Trophoblast cell (in vitro differentiated cells and primary cell): ENCODE results near the gene EML1.

ENCODE experiments used
- DNase-seq, 2 donors: peaks; one replicate each; pipeline ENCODE4 v3.0.0-alpha.2; 2016
- H2AFZ ChIP-seq: 2 replicates; pipeline ENCODE4 v1.6.1; 2013; ENCODE audit warnings: low read length, moderate library complexity, mild to moderate bottlenecking; ENCODE audit not compliant: insufficient read depth, poor library complexity
- H2AK5ac ChIP-seq: 2 replicates; pipeline ENCODE4 v1.6.1; 2013; ENCODE audit warnings: mild to moderate bottlenecking, low read length
- H2BK120ac ChIP-seq: 2 replicates; pipeline ENCODE4 v1.6.1; 2013; ENCODE audit warnings: low read length, mild to moderate bottlenecking, moderate library complexity; ENCODE audit not compliant: insufficient read depth, poor library complexity
- H2BK12ac ChIP-seq: 2 replicates; pipeline ENCODE4 v1.6.1; 2013; ENCODE audit warnings: mild to moderate bottlenecking, low read length, moderate library complexity
- H2BK5ac ChIP-seq: 2 replicates; pipeline ENCODE4 v1.6.1; 2013; ENCODE audit warnings: low read length, low read depth, moderate library complexity, mild to moderate bottlenecking; ENCODE audit not compliant: poor library complexity
- H3K14ac ChIP-seq: 2 replicates; pipeline ENCODE4 v1.6.1; 2013; ENCODE audit warnings: mild to moderate bottlenecking, low read length
- H3K18ac ChIP-seq: 2 replicates; pipeline ENCODE4 v1.6.1; 2013; ENCODE audit warnings: mild to moderate bottlenecking, low read length
- H3K23ac ChIP-seq: 2 replicates; pipeline ENCODE4 v1.6.1; 2013; ENCODE audit warnings: low read length
- H3K27ac ChIP-seq: 2 replicates; pipeline ENCODE4 v1.5.1; 2013; ENCODE audit warnings: low read depth, mild to moderate bottlenecking, inconsistent platforms, low read length, moderate library complexity
- H3K27me3 ChIP-seq: 2 replicates; pipeline ENCODE4 v1.6.1; 2013; ENCODE audit warnings: inconsistent platforms, mild to moderate bottlenecking, low read length, moderate library complexity; ENCODE audit not compliant: insufficient read depth
- H3K36me3 ChIP-seq, 2 experiments: 1 replicate in 1 of 2; 2 replicates in 1 of 2; pipeline ENCODE4 v1.6.1; 2013; ENCODE audit warnings: low read length in 2 of 2, mild to moderate bottlenecking in 2 of 2, moderate library complexity in 1 of 2; ENCODE audit not compliant: insufficient read depth in 2 of 2, control insufficient read depth in 1 of 2
- H3K4ac ChIP-seq: 2 replicates; pipeline ENCODE4 v1.6.1; 2013; ENCODE audit warnings: low read depth, mild to moderate bottlenecking, low read length, moderate library complexity
- H3K4me1 ChIP-seq, 2 experiments: 1 replicate in 1 of 2; 2 replicates in 1 of 2; pipeline ENCODE4 v1.6.1; 2013; ENCODE audit warnings: low read length in 2 of 2, mild to moderate bottlenecking in 2 of 2, moderate library complexity in 1 of 2; ENCODE audit not compliant: insufficient read depth in 2 of 2, control insufficient read depth in 1 of 2
- H3K4me2 ChIP-seq: 2 replicates; pipeline ENCODE4 v1.6.1; 2013; ENCODE audit warnings: inconsistent platforms, mild to moderate bottlenecking, low read length, moderate library complexity
- H3K4me3 ChIP-seq: 2 replicates; pipeline ENCODE4 v1.5.1; 2013; ENCODE audit warnings: mild to moderate bottlenecking, low read depth, low read length, inconsistent platforms
- H3K79me1 ChIP-seq: one replicate; pipeline ENCODE4 v1.6.1; 2013; ENCODE audit warnings: low read length
- H3K79me2 ChIP-seq: 2 replicates; pipeline ENCODE4 v1.6.1; 2013; ENCODE audit warnings: low read length, mild to moderate bottlenecking; ENCODE audit not compliant: control insufficient read depth, insufficient read depth, poor library complexity
- H3K9ac ChIP-seq: 2 replicates; pipeline ENCODE4 v1.6.1; 2013; ENCODE audit warnings: mild to moderate bottlenecking, low read length
- H3K9me3 ChIP-seq: 2 replicates; pipeline ENCODE4 v1.6.1; 2013; ENCODE audit warnings: low read depth, mild to moderate bottlenecking, control low read depth, inconsistent platforms, low read length; ENCODE audit not compliant: insufficient read depth
- H4K12ac ChIP-seq: 2 replicates; pipeline ENCODE4 v1.6.1; 2013; ENCODE audit warnings: low read depth, mild to moderate bottlenecking, low read length, moderate library complexity
- H4K8ac ChIP-seq: 2 replicates; pipeline ENCODE4 v1.6.1; 2013; ENCODE audit warnings: low read depth, mild to moderate bottlenecking, low read length, moderate library complexity
- H4K91ac ChIP-seq: one replicate; pipeline ENCODE4 v1.6.1; 2013; ENCODE audit warnings: low read depth, mild to moderate bottlenecking, low read length, moderate library complexity
- WGBS: extraction: QIAGEN DNeasy Blood & Tissue Kit; methylation state at CpG from one replicate; pipeline ENCODE4 v1.1.7; 2013; ENCODE audit warnings: missing lambda C conversion rate; ENCODE audit not compliant: insufficient read length, insufficient coverage; ENCODE audit errors: extremely low coverage; 5-methylcytosine and 5-hydroxymethylcytosine counted together

The EML1 gene

DNA sequence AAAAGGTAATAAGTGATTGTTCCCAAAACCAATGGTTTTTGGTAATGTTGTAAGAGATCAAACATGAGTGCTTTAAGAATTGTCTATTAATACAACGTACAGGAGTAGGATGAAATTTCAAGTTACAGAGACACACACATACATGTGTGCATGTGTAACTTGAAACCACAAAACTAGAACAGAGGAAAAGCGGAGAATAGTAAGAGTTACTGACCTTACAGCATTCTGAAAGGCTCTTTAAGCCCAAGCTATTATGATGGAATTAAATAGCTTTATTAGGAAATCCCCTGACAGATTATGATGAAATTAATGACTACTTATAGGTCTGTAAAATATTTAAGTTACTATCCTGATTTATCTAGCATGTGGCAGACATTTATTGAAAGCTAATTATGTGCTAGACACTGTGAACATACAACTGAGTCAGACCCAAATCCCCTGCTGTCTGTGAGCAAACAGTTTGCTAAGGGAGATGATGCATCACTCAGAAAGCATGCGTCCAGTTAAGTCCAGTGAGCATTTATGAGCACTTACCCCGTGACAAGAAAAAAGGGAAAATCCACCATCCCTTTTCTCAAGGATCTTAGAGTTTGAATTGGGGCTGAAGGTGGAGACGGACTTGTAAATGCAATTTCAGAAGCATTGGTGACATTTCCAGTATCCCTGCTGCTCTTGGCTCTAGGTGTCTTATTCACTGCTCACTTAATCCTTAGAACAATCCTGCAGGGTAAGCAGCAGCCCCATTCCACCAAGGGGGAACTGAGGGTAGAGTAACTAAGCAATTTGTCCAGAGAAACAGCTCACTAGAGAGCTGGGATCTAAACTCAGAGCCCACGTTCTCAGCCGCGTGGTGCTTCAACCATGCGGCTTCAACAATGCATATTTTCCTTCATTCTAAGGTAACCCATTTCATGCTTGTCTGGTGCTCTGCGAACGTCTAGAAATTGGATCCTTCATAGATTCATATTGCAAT lies 117.4 kb downstream of the EML1 start:
- Histone ChIP-seq H3K9me3 (no peaks in the 10 kb centered on the region), H2AK5ac (no peak overlapping the region), H3K36me3 (peaks cover 5 to 6% of the 10 kb centered on the region in 2 experiments), H3K18ac (no peak overlapping the region), H3K4me3 (no peak overlapping the region), H3K4me2 (no peak overlapping the region), H3K14ac (no peak overlapping the region), H3K4ac (no peak overlapping the region), H2BK12ac (no peak overlapping the region), H3K27me3 (no peaks in the 10 kb centered on the region), H4K91ac (no peak overlapping the region), H2AFZ (no peak overlapping the region), H2BK120ac (no peak overlapping the region), H3K9ac (no peak overlapping the region), H3K79me1 (no peaks in the 10 kb centered on the region), H3K4me1 (peaks cover 0 to 6% of the 10 kb centered on the region in 2 experiments), H4K8ac (no peak overlapping the region), H3K79me2 (no peaks in the 10 kb centered on the region), H3K27ac (no peak overlapping the region), H3K23ac (no peak overlapping the region), H4K12ac (no peak overlapping the region), H2BK5ac (no peak overlapping the region)
- no CpG with 5 or more reads among the region's 11 CpGs for WGBS
- DNase-seq: peak; percentile 15 to 61

DNA sequence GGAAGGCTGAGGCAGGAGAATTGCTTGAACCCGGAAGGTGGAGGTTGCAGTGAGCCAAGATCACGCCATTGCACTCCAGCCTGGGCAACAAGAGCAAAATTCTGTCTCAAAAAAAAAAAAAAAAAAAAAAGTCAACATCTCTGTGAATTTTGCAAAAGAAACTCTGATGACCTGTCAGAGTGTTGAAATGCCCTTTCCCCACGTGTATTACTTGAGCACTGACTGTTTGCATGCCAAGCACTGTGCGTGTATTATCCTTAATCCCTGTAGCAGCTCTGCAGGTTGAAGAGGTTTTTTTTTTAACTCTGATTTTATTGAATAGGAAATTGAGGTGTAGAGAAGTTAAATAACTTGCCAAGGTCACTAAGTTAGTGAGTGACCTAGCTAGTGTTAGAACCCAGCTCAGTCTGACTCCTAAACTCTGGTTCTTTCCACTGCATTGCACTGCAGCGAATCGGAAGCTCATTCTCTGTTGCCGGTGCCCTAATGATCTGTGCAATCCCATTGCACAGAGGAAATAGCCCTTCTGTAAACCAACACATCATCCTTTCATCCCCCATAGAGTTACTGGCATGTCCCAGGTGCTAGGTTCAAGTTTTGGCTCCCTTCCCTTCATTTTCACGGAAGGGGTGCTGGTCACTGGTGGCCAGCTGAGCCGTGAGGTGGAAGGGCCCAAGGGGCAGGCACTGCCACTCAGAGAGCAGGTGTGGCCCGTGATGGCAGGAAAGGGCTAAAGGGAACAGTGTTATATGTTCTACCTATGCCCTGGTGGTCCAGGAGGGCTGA lies 122.3 kb downstream of the EML1 start:
- H3K79me1 ChIP-seq: no peaks in the 10 kb centered on the region
- H2AK5ac ChIP-seq: no peak overlapping the region
- no peak overlapping the region for H3K4me3 ChIP-seq
- no peaks in the 10 kb centered on the region for H3K27me3 ChIP-seq
- H3K79me2 ChIP-seq: no peaks in the 10 kb centered on the region
- no peak overlapping the region for H2BK5ac ChIP-seq
- H2BK120ac ChIP-seq: no peak overlapping the region
- H3K23ac ChIP-seq: no peak overlapping the region
- no peak overlapping the region for H3K4me2 ChIP-seq
- no peak for DNase-seq
- H2AFZ ChIP-seq: no peak overlapping the region
- no peak overlapping the region for H3K14ac ChIP-seq
- H4K12ac ChIP-seq: no peak overlapping the region
- H3K4me1 ChIP-seq: no peaks in the 10 kb centered on the region
- H3K36me3 ChIP-seq: peaks cover 3 to 10% of the 10 kb centered on the region in 2 experiments
- no peak overlapping the region for H4K8ac ChIP-seq
- peaks cover 2% of the 10 kb centered on the region for H3K9me3 ChIP-seq
- no peak overlapping the region for H3K18ac ChIP-seq
- H2BK12ac ChIP-seq: no peak overlapping the region
- WGBS: no CpG with 5 or more reads among the region's 10 CpGs
- H3K27ac ChIP-seq: no peak overlapping the region
- no peak overlapping the region for H4K91ac ChIP-seq
- no peak overlapping the region for H3K4ac ChIP-seq
- no peak overlapping the region for H3K9ac ChIP-seq

DNA sequence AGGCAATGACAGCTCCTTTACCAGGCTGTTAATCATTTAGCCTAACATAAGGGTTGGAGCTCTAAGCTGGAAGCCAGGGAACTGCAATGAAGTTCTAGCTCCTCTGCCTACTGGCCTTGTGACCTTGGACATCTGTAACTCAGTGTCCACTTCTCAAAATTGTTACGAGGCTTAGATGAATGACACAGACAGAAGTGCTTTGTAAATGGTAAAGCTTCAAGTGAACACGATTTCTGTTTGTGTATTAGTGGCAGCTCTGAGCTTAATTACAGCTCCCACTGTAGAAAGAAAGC lies 122.8 kb downstream of the EML1 start:
- no peak overlapping the region for H2BK120ac ChIP-seq
- DNase-seq: no peak
- H3K79me2 ChIP-seq: no peaks in the 10 kb centered on the region

DNA sequence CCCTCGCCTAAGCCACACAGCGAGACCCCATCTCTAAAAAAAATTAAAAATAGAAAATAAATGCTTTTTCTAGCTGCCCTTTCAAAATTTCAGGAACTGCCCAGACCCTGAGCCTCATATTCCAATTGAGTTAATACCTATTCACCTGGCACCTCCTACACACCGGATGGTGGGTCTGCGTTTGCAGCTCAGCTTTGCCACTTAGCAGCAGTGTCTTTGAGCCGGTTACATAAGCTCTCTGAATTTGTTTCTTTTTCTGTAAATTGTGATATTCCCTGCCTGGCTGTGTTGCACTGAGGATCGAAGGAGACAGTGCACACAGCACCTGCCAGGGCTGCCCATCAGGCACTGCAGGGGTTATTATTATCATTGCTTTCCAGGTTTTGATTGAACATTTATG lies 125.6 kb downstream of the EML1 start:
- H3K27me3 ChIP-seq: no peaks in the 10 kb centered on the region
- no peak overlapping the region for H4K12ac ChIP-seq
- no peak overlapping the region for H4K91ac ChIP-seq
- no peak overlapping the region for H2BK5ac ChIP-seq
- no peaks in the 10 kb centered on the region for H3K4me1 ChIP-seq
- no peak overlapping the region for H3K14ac ChIP-seq
- H3K18ac ChIP-seq: no peak overlapping the region
- H2BK12ac ChIP-seq: no peak overlapping the region
- no peak overlapping the region for H2AFZ ChIP-seq
- no peak overlapping the region for H3K4me3 ChIP-seq
- DNase-seq: no peak
- H3K9me3 ChIP-seq: peaks cover 2% of the 10 kb centered on the region
- no peak overlapping the region for H3K27ac ChIP-seq
- H4K8ac ChIP-seq: no peak overlapping the region
- H3K4ac ChIP-seq: no peak overlapping the region
- H2BK120ac ChIP-seq: no peak overlapping the region
- H3K9ac ChIP-seq: no peak overlapping the region
- no CpG with 5 or more reads among the region's 6 CpGs for WGBS
- no peak overlapping the region for H2AK5ac ChIP-seq
- no peaks in the 10 kb centered on the region for H3K79me2 ChIP-seq
- H3K23ac ChIP-seq: no peak overlapping the region
- H3K4me2 ChIP-seq: no peak overlapping the region
- peaks cover 3 to 10% of the 10 kb centered on the region in 2 experiments for H3K36me3 ChIP-seq
- no peaks in the 10 kb centered on the region for H3K79me1 ChIP-seq

More for the DNA sequence above, 122.8 kb downstream of the EML1 start:
- no peak overlapping the region for H2BK12ac ChIP-seq
- H3K14ac ChIP-seq: no peak overlapping the region
- H3K23ac ChIP-seq: no peak overlapping the region
- no peak overlapping the region for H4K8ac ChIP-seq
- no peak overlapping the region for H3K9ac ChIP-seq
- no peak overlapping the region for H3K4ac ChIP-seq
- H2BK5ac ChIP-seq: no peak overlapping the region
- H3K27ac ChIP-seq: no peak overlapping the region
- no peak overlapping the region for H3K4me2 ChIP-seq
- no peaks in the 10 kb centered on the region for H3K4me1 ChIP-seq
- H2AFZ ChIP-seq: no peak overlapping the region
- H3K18ac ChIP-seq: no peak overlapping the region
- no peaks in the 10 kb centered on the region for H3K27me3 ChIP-seq
- H2AK5ac ChIP-seq: no peak overlapping the region
- no peak overlapping the region for H4K91ac ChIP-seq
- H3K79me1 ChIP-seq: no peaks in the 10 kb centered on the region
- no peak overlapping the region for H4K12ac ChIP-seq
- peaks cover 2% of the 10 kb centered on the region for H3K9me3 ChIP-seq
- WGBS: no CpG with 5 or more reads among the region's 2 CpGs
- H3K36me3 ChIP-seq: peaks cover 3 to 10% of the 10 kb centered on the region in 2 experiments
- no peak overlapping the region for H3K4me3 ChIP-seq
